ENCODE results near the gene PLCB2.
A peak's percentile ranks its signal among the peaks of the same experiment; 100 is the strongest.

PLCB2 gene

DNA sequence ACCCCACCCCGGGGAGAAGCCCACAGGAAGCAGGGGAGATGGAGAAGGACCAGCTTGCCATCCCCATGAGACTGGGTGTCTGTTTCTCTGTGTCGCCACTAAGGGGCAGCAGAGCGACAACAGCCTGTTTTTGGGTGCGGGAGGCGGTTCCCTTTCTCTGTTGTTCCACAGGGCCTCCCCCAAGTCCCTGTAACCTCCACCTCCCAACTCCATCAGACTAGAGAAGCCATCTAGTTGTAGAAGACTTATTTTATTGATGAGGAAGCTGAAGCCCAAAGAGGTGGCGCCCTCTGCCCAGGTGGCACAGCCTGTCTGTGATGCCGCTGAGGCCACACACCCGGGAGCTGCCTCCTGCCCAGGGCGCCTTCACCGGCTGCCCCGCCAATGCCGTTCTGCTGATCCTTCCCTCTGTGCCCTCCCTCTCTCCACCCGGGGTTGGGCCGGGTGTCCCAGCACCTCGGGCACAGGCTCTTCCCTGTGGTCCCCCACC, 36.9 kb upstream of the PLCB2 start:
- Histone ChIP-seq H3K27me3 (ENCODE audit: insufficient read depth, insufficient read length) (no peaks in the 10 kb centered on the region), H3K4me3 (ENCODE audit: insufficient read length, low read depth) (no peak overlapping the region), H3K36me3 (ENCODE audit: insufficient read depth, insufficient read length, low read length) (no peaks in the 10 kb centered on the region), H3K9me3 (ENCODE audit: insufficient read depth, low read length) (no peaks in the 10 kb centered on the region), H3K4me1 (ENCODE audit: insufficient read depth, insufficient read length) (peaks cover 33% of the 10 kb centered on the region), H3K9ac (ENCODE audit: insufficient read length, low read depth) (no peak overlapping the region)
- no peak for DNase-seq (ENCODE audit: low read depth, low spot score)
- no peak for TF ChIP-seq YY1 (IDR thresholded peaks at IDR 0.05; ENCODE audit: insufficient read depth, insufficient read length)
- TF ChIP-seq ZNF274 (IDR thresholded peaks at IDR 0.05; ENCODE audit: low read depth, low read length): no peak
- TF ChIP-seq SUZ12 (IDR thresholded peaks at IDR 0.05; ENCODE audit: extremely low read depth, insufficient read depth, insufficient read length): no peak

DNA sequence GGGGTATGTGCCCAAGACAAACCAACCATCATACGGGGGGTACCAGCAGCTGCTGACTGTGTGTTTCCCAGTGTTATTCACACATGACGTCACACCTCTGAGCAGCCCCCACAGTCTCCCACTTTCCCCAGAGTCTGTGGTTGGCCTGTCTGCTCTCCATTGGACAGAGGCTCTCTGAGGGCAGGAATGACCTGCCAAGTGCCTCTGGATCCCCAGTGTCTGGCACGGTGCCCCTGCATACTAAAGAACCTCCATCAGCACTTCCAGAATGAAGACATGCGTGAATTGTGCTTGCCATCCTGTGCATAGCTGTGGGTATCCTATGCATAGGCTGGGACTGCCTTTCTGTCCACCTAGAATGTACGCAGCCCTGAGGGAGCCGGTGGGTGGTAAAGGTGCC, 36.5 kb upstream of the PLCB2 start:
- DNase-seq (ENCODE audit: low read depth, low spot score): no peak
- Histone ChIP-seq H3K9me3 (ENCODE audit: insufficient read depth, low read length) (no peaks in the 10 kb centered on the region), H3K4me3 (ENCODE audit: insufficient read length, low read depth) (no peak overlapping the region), H3K9ac (ENCODE audit: insufficient read length, low read depth) (no peak overlapping the region), H3K36me3 (ENCODE audit: insufficient read depth, insufficient read length, low read length) (no peaks in the 10 kb centered on the region), H3K27me3 (ENCODE audit: insufficient read depth, insufficient read length) (no peaks in the 10 kb centered on the region), H3K4me1 (ENCODE audit: insufficient read depth, insufficient read length) (peaks cover 37% of the 10 kb centered on the region)
- no peak for TF ChIP-seq ZNF274 (IDR thresholded peaks at IDR 0.05; ENCODE audit: low read depth, low read length)
- no peak for TF ChIP-seq SUZ12 (IDR thresholded peaks at IDR 0.05; ENCODE audit: extremely low read depth, insufficient read depth, insufficient read length)
- no peak for TF ChIP-seq YY1 (IDR thresholded peaks at IDR 0.05; ENCODE audit: insufficient read depth, insufficient read length)

GRCh38 chr15:40343512-40343911, 35.8 kb upstream of the PLCB2 start:
- no peaks in the 10 kb centered on the region for H3K9me3 ChIP-seq (ENCODE audit: insufficient read depth, low read length)
- no peak for DNase-seq (ENCODE audit: low read depth, low spot score)
- peaks cover 37% of the 10 kb centered on the region for H3K4me1 ChIP-seq (ENCODE audit: insufficient read depth, insufficient read length)
- TF ChIP-seq SUZ12 (IDR thresholded peaks at IDR 0.05; ENCODE audit: extremely low read depth, insufficient read depth, insufficient read length) (no peak), YY1 (IDR thresholded peaks at IDR 0.05; ENCODE audit: insufficient read depth, insufficient read length) (no peak), ZNF274 (IDR thresholded peaks at IDR 0.05; ENCODE audit: low read depth, low read length) (no peak)
- H3K27me3 ChIP-seq (ENCODE audit: insufficient read depth, insufficient read length): no peaks in the 10 kb centered on the region
- no peak overlapping the region for H3K4me3 ChIP-seq (ENCODE audit: insufficient read length, low read depth)
- H3K9ac ChIP-seq (ENCODE audit: insufficient read length, low read depth): no peak overlapping the region
- no peaks in the 10 kb centered on the region for H3K36me3 ChIP-seq (ENCODE audit: insufficient read depth, insufficient read length, low read length)

DNA sequence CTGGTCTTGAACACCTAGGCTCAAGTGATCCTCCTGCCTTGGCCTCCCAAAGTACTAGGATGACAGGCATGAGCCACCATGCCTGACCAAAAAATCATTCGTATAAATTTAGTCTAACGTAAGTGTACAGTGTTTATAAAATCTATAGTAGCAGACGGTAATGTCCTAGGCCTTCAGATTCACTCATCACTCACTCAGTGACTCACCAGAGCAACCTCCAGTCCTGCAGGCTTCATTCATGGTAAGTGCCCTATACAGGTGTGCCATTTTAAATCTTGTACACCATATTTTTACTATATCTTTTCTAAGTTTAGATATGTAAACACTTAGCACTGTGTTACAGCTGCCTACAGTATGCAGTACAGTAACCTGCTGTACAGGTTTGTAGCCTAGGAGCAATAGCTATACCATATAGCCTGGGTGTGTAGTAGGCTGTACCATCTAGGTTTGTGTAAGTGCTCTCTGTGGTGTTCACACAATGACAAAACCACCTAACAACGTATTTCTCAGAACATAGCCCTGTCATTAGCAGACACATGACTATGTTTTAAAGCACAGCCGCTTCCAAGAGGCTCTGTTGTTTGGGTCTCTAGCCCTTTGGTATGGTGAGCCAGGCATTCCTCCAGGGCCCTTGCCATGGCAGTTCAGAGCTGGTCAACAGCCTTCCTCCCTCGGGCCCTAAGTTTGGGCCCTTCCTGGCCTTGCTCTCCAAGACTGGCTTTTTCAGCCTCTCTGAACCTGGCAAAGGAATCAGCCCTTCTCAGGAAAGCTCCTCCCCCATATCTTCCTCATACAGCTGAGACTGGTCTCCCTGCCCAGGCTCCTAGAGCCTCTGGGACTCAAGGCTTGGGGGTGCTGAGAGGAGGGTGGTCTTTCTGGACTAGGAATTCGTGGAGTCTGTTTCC, 34.9 kb upstream of the PLCB2 start:
- H3K9ac ChIP-seq (ENCODE audit: insufficient read length, low read depth): no peak overlapping the region
- DNase-seq (ENCODE audit: low read depth, low spot score): no peak

DNA sequence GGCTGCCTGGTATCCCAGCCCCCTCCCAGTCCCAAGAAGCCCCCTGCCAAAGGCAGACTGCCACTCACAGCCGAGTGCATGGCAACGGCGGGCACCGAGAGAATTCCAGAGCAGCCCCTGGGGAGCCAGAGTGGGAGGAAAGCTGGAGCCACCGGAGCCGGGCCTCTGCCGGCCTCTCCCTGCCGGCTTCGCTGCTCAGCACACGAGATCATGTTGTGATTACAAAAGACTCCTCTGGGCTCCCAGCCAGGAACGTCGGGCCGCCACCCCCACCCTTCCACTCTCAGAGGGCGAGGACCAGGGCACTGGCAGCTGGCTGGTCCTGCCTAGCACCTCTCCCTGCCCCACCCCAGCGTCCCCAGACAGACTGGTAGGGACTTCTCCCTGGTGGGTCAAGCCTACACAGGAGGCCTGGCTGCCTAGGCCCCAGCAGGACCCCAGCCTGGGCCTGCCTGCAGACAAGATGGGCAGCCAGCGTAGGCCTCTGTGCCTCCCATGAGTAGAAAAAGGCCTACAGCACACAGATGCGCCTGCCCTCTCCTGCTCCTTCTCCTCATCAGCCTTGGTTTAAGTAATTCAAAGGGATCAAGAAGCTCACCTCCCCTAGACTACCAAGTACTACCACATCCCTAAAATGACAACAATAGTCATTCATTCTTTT, 33.1 kb upstream of the PLCB2 start, which contains the start of gene CCDC9B:
CCDC9B (minus strand) TSS at position 200 of the 661 bp plus-strand sequence; CDS start at position 80, 120 bp downstream.
- Histone ChIP-seq H3K27me3 (ENCODE audit: insufficient read depth, insufficient read length) (no peaks in the 10 kb centered on the region), H3K9ac (ENCODE audit: insufficient read length, low read depth) (peak within 1 kb of the TSS; percentile 8), H3K4me3 (ENCODE audit: insufficient read length, low read depth) (no peak within 1 kb of the TSS), H3K9me3 (ENCODE audit: insufficient read depth, low read length) (no peaks in the 10 kb centered on the region), H3K36me3 (ENCODE audit: insufficient read depth, insufficient read length, low read length) (no peaks in the 10 kb centered on the region), H3K4me1 (ENCODE audit: insufficient read depth, insufficient read length) (peaks cover 39% of the 10 kb centered on the region)
- no peak for DNase-seq (ENCODE audit: low read depth, low spot score)
- TF ChIP-seq YY1 (IDR thresholded peaks at IDR 0.05; ENCODE audit: insufficient read depth, insufficient read length) (no peak), ZNF274 (IDR thresholded peaks at IDR 0.05; ENCODE audit: low read depth, low read length) (no peak), SUZ12 (IDR thresholded peaks at IDR 0.05; ENCODE audit: extremely low read depth, insufficient read depth, insufficient read length) (no peak)

More for the DNA sequence above, 34.9 kb upstream of the PLCB2 start:
- TF ChIP-seq YY1 (IDR thresholded peaks at IDR 0.05; ENCODE audit: insufficient read depth, insufficient read length): no peak
- no peak for TF ChIP-seq SUZ12 (IDR thresholded peaks at IDR 0.05; ENCODE audit: extremely low read depth, insufficient read depth, insufficient read length)
- TF ChIP-seq ZNF274 (IDR thresholded peaks at IDR 0.05; ENCODE audit: low read depth, low read length): no peak
- no peaks in the 10 kb centered on the region for H3K9me3 ChIP-seq (ENCODE audit: insufficient read depth, low read length)
- peaks cover 41% of the 10 kb centered on the region for H3K4me1 ChIP-seq (ENCODE audit: insufficient read depth, insufficient read length)
- H3K27me3 ChIP-seq (ENCODE audit: insufficient read depth, insufficient read length): no peaks in the 10 kb centered on the region
- no peak overlapping the region for H3K4me3 ChIP-seq (ENCODE audit: insufficient read length, low read depth)
- H3K36me3 ChIP-seq (ENCODE audit: insufficient read depth, insufficient read length, low read length): no peaks in the 10 kb centered on the region

GRCh38 chr15:40340038-40340739, 32.5 kb upstream of the PLCB2 start:
- Histone ChIP-seq H3K9me3 (ENCODE audit: insufficient read depth, low read length) (no peaks in the 10 kb centered on the region), H3K36me3 (ENCODE audit: insufficient read depth, insufficient read length, low read length) (no peaks in the 10 kb centered on the region), H3K4me3 (ENCODE audit: insufficient read length, low read depth) (no peak overlapping the region), H3K4me1 (ENCODE audit: insufficient read depth, insufficient read length) (peaks cover 42% of the 10 kb centered on the region), H3K9ac (ENCODE audit: insufficient read length, low read depth) (peak overlapping the region; percentile 8), H3K27me3 (ENCODE audit: insufficient read depth, insufficient read length) (no peaks in the 10 kb centered on the region)
- DNase-seq (ENCODE audit: low read depth, low spot score): no peak
- TF ChIP-seq SUZ12 (IDR thresholded peaks at IDR 0.05; ENCODE audit: extremely low read depth, insufficient read depth, insufficient read length) (no peak), ZNF274 (IDR thresholded peaks at IDR 0.05; ENCODE audit: low read depth, low read length) (no peak), YY1 (IDR thresholded peaks at IDR 0.05; ENCODE audit: insufficient read depth, insufficient read length) (no peak)
